Measurements from ENCODE around the gene CCDC88B.

GRCh38 chr11:64294774-64295173 lies 45.2 kb upstream of the CCDC88B start:
- TF ChIP-seq, protein P1, sequence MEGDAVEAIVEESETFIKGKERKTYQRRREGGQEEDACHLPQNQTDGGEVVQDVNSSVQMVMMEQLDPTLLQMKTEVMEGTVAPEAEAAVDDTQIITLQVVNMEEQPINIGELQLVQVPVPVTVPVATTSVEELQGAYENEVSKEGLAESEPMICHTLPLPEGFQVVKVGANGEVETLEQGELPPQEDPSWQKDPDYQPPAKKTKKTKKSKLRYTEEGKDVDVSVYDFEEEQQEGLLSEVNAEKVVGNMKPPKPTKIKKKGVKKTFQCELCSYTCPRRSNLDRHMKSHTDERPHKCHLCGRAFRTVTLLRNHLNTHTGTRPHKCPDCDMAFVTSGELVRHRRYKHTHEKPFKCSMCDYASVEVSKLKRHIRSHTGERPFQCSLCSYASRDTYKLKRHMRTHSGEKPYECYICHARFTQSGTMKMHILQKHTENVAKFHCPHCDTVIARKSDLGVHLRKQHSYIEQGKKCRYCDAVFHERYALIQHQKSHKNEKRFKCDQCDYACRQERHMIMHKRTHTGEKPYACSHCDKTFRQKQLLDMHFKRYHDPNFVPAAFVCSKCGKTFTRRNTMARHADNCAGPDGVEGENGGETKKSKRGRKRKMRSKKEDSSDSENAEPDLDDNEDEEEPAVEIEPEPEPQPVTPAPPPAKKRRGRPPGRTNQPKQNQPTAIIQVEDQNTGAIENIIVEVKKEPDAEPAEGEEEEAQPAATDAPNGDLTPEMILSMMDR (IDR thresholded peaks at IDR 0.05), result no peak
- TF ChIP-seq SIN3A (IDR thresholded peaks at IDR 0.05; ENCODE audit: borderline replicate concordance, insufficient read depth, low read depth, low read length), result no peak
- TF ChIP-seq POLR2AphosphoS5 (IDR thresholded peaks at IDR 0.05; ENCODE audit: low read depth, low read length), result no peak
- TF ChIP-seq TCF7L2 (IDR thresholded peaks at IDR 0.05; ENCODE audit: low read depth, low read length), result no peak
- TF ChIP-seq REST (IDR thresholded peaks at IDR 0.05; ENCODE audit: insufficient read depth in 1 of 2, low read depth in 2 of 2, low read length in 1 of 2), result no peak

Measured in Panc1 (cell line).